ENCODE measurements around the gene CNOT11.
A peak's percentile ranks its signal among the peaks of the same experiment; 100 is the strongest.
"Not testable (repeated sequence)": the region's sequence is repeated elsewhere in the genome, so short reads cannot be mapped to it uniquely, and the experiment has no call there.

Gene CNOT11

DNA sequence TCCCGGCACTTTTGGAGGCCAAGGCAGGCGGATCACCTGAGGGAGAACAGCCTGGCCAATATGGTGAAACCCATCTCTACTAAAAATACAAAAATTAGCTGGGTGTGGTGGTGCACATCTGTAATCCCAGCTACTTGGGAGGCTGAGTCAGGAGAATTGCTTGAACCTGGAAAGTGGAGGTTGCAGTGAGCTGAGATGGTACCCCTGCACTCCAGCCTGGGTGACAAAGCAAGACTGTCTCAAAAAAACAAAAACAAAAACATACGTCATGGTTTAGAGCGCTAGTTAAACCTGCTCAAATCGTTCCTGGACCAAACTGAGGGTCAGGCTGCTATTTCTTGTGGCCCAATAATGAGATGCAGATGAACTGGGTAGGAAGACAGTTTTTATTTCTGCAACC lies 7.2 kb upstream of the CNOT11 start:
- not testable (repeated sequence) for DNase-seq (ENCODE audit: low spot score)

- not testable (repeated sequence) for DNase-seq (ENCODE audit: low spot score)
Observed at GRCh38 chr2:101248756-101249155, 3.9 kb upstream of the CNOT11 start.

- DNase-seq (ENCODE audit: low spot score): no peak
Observed at GRCh38 chr2:101249826-101250225, 2.9 kb upstream of the CNOT11 start.

DNA sequence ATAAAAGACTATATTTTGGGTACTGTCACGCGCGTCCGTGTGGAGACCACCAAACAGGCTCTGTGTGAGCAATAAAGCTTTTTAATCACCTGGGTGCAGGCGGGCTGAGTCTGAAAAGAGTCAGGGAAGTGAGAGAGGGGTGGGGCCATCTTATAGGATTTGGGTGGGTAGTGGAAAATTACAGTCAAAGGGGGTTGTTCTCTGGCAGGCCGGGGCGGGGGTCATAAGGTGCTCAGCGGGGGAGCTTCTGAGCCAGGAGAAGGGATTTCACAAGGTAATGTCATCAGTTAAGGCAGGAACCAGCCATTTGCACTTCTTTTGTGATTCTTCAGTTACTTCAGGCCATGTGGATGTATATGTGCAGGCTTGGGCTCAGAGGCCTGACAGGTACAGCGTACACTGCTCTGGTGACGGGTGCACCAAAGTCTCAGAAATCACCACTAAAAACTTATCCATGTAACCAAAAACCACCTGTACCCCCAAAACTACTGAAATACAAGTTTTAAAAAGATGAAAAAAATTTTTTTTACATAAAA lies 1.4 kb upstream of the CNOT11 start:
- DNase-seq (ENCODE audit: low spot score): not testable (repeated sequence)

GRCh38 chr2:101251844-101252407 lies 760 bp upstream of the CNOT11 start:
- DNase-seq (ENCODE audit: low spot score): peak; percentile 14

DNA sequence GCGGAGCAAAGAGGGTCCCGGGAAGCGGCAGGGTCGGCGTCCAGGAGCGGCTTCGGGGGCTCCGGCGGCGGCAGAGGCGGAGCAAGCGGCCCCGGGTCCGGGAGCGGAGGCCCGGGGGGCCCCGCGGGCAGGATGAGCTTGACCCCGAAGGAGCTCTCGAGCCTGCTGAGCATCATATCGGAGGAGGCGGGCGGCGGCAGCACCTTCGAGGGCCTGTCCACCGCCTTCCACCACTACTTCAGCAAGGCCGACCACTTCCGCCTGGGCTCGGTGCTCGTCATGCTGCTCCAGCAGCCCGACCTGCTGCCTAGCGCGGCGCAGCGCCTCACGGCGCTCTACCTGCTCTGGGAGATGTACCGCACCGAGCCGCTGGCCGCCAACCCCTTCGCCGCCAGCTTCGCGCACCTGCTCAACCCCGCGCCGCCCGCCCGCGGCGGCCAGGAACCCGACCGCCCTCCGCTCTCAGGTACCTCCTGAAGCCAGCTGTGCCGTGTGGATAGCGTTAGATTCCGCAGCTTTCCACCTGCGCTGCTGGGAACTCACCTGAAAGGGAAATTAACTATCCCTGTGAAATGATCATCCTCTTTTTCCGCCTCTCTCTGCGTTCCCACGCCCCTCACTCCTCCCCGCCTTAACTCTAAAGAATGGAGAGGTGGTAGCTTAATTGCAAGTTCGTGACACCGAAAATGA lies 472 bp downstream of the CNOT11 start:
- peak; percentile 44 for DNase-seq (ENCODE audit: low spot score)

DNA sequence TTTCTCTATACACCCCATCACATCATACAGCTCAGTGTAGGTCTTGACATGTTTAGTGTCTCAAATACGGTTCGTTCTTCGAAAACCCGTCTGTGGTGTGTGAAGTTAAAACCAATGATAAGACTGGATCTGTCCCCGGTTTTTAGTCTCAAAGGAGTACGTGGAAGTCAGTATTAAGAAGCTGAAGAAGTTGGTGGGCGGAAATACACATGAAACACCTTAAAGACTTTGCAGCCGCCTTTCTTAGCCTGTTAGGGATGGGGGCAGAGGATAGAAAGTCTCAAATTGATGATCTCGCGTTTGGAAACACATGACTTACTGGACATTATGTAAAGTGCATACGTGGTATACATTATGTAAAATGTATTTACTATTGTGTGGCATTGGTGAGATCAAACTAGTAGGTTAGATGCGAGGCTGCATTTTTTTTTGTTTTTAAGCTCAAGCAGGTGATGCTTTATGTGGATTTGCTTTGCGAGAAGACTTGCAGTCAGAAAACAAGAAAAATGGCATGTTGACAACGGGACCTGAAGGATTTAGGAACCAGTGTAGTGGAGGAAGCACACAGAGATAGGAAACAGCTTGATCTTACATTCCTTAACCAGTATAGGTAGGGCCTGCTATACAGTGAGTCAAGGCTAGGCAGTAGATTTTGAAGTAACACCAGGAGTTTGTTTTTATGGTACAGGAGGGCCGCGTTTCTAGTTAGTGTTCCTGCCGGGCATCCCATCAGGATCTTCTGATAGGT lies 1.2 kb downstream of the CNOT11 start:
- no peak for DNase-seq (ENCODE audit: low spot score)

GRCh38 chr2:101255501-101255900 lies 2.8 kb downstream of the CNOT11 start:
- DNase-seq (ENCODE audit: low spot score): no peak

GRCh38 chr2:101256316-101256715 lies 3.6 kb downstream of the CNOT11 start:
- DNase-seq (ENCODE audit: low spot score): no peak

- DNase-seq (ENCODE audit: low spot score): no peak
Observed at GRCh38 chr2:101258804-101259203, 6.1 kb downstream of the CNOT11 start.

- DNase-seq (ENCODE audit: low spot score): no peak
Observed at GRCh38 chr2:101262142-101262541, 9.5 kb downstream of the CNOT11 start.

GRCh38 chr2:101263377-101263800 lies 10.7 kb downstream of the CNOT11 start:
- DNase-seq (ENCODE audit: low spot score): no peak

DNA sequence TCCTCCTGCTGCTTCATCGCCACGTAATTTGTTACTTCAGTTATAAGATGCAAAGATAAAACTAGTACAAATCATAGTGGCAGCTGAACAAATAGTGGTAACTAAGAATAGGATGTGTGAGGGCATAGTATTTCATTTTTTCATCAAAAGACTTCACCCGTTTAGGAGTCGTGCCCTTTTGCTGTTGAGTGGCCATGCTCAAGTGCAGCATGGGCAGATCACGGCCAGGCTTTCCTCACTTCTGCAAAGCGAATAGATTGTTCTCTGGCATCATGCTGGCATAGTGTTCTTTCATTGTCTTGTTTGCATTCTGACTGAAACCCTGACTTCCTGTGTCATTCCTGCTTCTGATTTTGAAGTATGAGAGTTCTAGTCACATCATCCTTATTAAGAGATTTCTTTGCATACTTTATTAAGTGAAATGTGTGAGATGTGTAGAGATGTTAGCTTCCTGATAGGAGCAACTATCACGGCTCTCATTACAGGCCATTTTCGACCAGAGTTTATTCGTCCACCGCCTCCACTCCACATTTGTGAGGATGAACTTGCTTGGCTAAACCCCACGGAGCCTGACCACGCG lies 11.8 kb downstream of the CNOT11 start:
- no peak for DNase-seq (ENCODE audit: low spot score)

GRCh38 chr2:101265893-101266499 lies 13.3 kb downstream of the CNOT11 start:
- no peak for DNase-seq (ENCODE audit: low spot score)

DNA sequence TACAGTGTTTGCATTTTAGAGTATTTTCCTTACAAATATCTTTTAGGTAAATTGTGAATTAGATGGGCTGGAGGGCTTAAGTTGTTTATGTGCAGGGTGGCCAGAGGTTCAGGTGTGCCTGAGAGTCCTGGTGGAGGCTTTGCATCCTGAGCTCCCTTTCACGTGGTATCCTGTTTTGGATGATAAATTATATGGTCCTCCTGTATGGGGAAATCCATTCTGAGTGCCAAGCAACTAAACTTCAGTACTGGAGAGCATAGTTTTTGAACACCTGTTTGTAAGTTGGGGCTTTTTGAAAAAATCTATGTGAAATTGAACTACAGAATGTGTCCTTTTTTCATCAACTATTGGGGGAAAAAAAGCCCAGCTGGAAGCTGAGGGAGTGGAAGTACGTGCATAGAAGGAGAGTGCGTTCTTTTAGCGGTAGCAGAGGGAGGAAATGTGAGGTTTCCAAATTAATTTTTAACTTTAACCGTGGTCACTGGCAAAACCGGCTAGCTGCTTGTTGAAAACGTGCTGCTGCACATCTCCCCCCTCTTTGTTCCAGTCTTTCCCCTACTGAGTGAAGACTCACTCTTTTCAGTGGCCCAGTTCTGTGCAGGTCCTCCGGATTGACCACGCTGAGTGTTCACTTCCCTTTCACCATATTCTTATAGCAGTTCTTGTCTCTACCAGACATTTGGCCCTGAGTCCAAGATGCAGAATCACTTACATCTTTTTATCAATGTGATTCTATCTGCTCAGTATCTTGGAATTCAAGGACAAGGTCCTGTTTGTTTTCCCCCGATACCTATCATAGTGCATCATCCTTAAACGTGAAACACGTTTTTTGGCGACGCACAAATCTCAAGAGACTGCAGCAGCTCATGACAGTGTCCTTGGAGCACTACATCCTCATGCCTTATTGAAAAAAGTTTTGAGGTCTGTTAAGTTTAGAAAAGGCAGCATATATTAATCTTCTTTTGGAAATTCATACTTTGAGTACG lies 15.3 kb downstream of the CNOT11 start:
- no peak for DNase-seq (ENCODE audit: low spot score)

GRCh38 chr2:101270700-101271259 lies 18.1 kb downstream of the CNOT11 start:
- DNase-seq (ENCODE audit: low spot score): no peak

GRCh38 chr2:101272045-101272784 lies 19.5 kb downstream of the CNOT11 start:
- DNase-seq (ENCODE audit: low spot score): no peak

DNA sequence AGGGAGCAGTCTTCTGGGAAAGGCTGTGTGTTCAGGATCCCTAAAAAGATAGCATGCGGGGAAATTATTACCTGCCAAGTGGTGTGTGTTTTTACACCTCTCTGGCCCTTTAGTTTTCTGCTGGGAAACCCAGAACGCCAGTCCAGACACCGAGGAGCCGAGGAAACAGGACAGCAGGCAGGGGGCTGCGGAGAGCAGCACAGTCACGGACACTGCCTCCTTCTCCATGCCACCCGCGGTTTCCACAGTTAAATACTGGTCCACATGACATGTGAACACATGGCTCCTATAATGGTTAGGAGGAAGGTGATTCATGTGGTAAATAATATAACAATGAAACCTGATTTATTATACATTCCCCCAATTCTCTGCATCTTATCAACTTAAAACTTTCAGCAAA lies 20.4 kb downstream of the CNOT11 start:
- no peak for DNase-seq (ENCODE audit: low spot score)

- DNase-seq (ENCODE audit: low spot score): no peak
Observed at GRCh38 chr2:101274142-101274541, 21.5 kb downstream of the CNOT11 start.

DNA sequence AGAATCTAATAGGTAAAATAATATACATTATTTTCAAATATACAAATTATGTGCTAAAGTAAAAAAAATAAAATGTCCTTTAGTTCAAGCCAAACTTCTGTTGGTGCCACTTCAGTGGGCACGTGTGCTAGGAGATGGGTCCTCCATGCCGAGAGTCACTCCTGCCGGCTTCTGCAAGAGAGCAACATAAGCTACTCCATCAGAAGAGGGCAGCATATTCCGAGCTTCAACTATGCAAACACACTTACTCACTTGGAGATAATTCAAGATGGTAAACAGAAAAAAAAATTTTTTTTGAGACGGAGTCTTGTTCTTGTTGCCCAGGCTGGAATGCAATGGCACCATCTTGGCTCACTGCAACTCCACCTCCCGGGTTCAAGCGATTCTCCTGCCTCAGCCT lies 24.4 kb downstream of the CNOT11 start:
- peak; percentile 34 for DNase-seq (ENCODE audit: low spot score)
